ENCODE measurements around the gene SLC47A1. TPM values are rescaled to one million over a fixed set of nuclear protein-coding genes. Genes with fewer than 3 reads are reported as not detected.

The SLC47A1 gene
- total and polyA plus RNA-seq, 10 of the 15 experiments (the other 5 are each of a cell fraction or from before 2014, with no cell fraction given) = 0.41 TPM; not detected in 9

Small RNA genes lying within 50 kb of the gene (small RNA-seq; reads per million reads assigned to genes)
- gene AC025627.2 (not detected), gene NMTRQ-TTG12-1 (not detected)

Other genes starting within 250 kb of the SLC47A1 start
- gene B9D1, start 171.1 kb upstream of the SLC47A1 start, total RNA-seq (2014; rRNA removed) = 8.3 and 9.4 TPM in 2 replicates
- 4.5 and 5.9 TPM in 2 replicates for gene B9D1, start 171.1 kb upstream of the SLC47A1 start, total RNA-seq (2014; rRNA removed; fragmentation: Illumina TruSeq; extraction: Trizol)
- 8.1 and 9.5 TPM in 2 replicates for gene B9D1, start 171.1 kb upstream of the SLC47A1 start, total RNA-seq (2021)
- 5.0 and 10.4 TPM in 2 replicates for gene B9D1, start 171.1 kb upstream of the SLC47A1 start, polyA plus RNA-seq (2011; rRNA removed)
- 4.9 and 8.7 TPM in 2 replicates for gene B9D1, start 171.1 kb upstream of the SLC47A1 start, polyA plus RNA-seq (2014; fragmentation: Illumina TruSeq; extraction: Trizol)
- gene B9D1, start 171.1 kb upstream of the SLC47A1 start, polyA plus RNA-seq (2014; fragmentation: Nextera tagmentation; extraction: Ambion mirVana) = 10 to 100 TPM in 1 of 2 experiments, 1 to 10 TPM in 1; 8.2 to 10.2 TPM
- gene B9D1, start 171.1 kb upstream of the SLC47A1 start, polyA plus RNA-seq (2014; rRNA removed) = 11.8 and 14.9 TPM in 2 replicates
- 10 to 100 TPM; 16.4 to 18.3 TPM for gene B9D1, start 171.1 kb upstream of the SLC47A1 start, polyA plus RNA-seq (2016; fragmentation: Nextera tagmentation; extraction: Ambion mirVana)
- gene MAPK7, start 155.4 kb upstream of the SLC47A1 start, total RNA-seq (2014; rRNA removed) = 2.1 and 3.7 TPM in 2 replicates
- gene MAPK7, start 155.4 kb upstream of the SLC47A1 start, total RNA-seq (2014; rRNA removed; fragmentation: Illumina TruSeq; extraction: Trizol) = 2.1 and 2.7 TPM in 2 replicates
- 11.1 and 13.5 TPM in 2 replicates for gene MAPK7, start 155.4 kb upstream of the SLC47A1 start, total RNA-seq (2021)
- gene MAPK7, start 155.4 kb upstream of the SLC47A1 start, polyA plus RNA-seq (2011; rRNA removed) = 1.6 and 3.2 TPM in 2 replicates
- gene MAPK7, start 155.4 kb upstream of the SLC47A1 start, polyA plus RNA-seq (2014; fragmentation: Illumina TruSeq; extraction: Trizol) = 5.1 and 7.8 TPM in 2 replicates
- 1 to 10 TPM in 1 of 2 experiments, under 1 TPM in 1; 0.37 to 1.3 TPM for gene MAPK7, start 155.4 kb upstream of the SLC47A1 start, polyA plus RNA-seq (2014; fragmentation: Nextera tagmentation; extraction: Ambion mirVana)
- gene MAPK7, start 155.4 kb upstream of the SLC47A1 start, polyA plus RNA-seq (2014; rRNA removed) = 7.6 and 12.0 TPM in 2 replicates
- 10 to 100 TPM in 1 of 2 experiments, 1 to 10 TPM in 1; 8.2 to 11.1 TPM for gene MAPK7, start 155.4 kb upstream of the SLC47A1 start, polyA plus RNA-seq (2016; fragmentation: Nextera tagmentation; extraction: Ambion mirVana)
- gene MFAP4, start 146.7 kb upstream of the SLC47A1 start, total RNA-seq (2014; rRNA removed) = not detected in 2 replicates
- gene MFAP4, start 146.7 kb upstream of the SLC47A1 start, total RNA-seq (2014; rRNA removed; fragmentation: Illumina TruSeq; extraction: Trizol) = not detected in 2 replicates
- 0.13 and 0.28 TPM in 2 replicates for gene MFAP4, start 146.7 kb upstream of the SLC47A1 start, total RNA-seq (2021)
- not detected in 2 replicates for gene MFAP4, start 146.7 kb upstream of the SLC47A1 start, polyA plus RNA-seq (2011; rRNA removed)
- not detected in 2 replicates for gene MFAP4, start 146.7 kb upstream of the SLC47A1 start, polyA plus RNA-seq (2014; fragmentation: Illumina TruSeq; extraction: Trizol)
- not detected for gene MFAP4, start 146.7 kb upstream of the SLC47A1 start, polyA plus RNA-seq (2014; fragmentation: Nextera tagmentation; extraction: Ambion mirVana)
- gene MFAP4, start 146.7 kb upstream of the SLC47A1 start, polyA plus RNA-seq (2014; rRNA removed) = not detected in 2 replicates
- gene MFAP4, start 146.7 kb upstream of the SLC47A1 start, polyA plus RNA-seq (2016; fragmentation: Nextera tagmentation; extraction: Ambion mirVana) = under 1 TPM; 0.08 to 0.09 TPM
- not detected in 2 replicates for gene RNF112, start 122.6 kb upstream of the SLC47A1 start, total RNA-seq (2014; rRNA removed)
- gene RNF112, start 122.6 kb upstream of the SLC47A1 start, total RNA-seq (2014; rRNA removed; fragmentation: Illumina TruSeq; extraction: Trizol) = not detected in 2 replicates
- gene RNF112, start 122.6 kb upstream of the SLC47A1 start, total RNA-seq (2021) = not detected in 2 replicates
- 0.03 TPM in 1 of 2 replicates, not detected in the other for gene RNF112, start 122.6 kb upstream of the SLC47A1 start, polyA plus RNA-seq (2011; rRNA removed)
- not detected in 2 replicates for gene RNF112, start 122.6 kb upstream of the SLC47A1 start, polyA plus RNA-seq (2014; fragmentation: Illumina TruSeq; extraction: Trizol)
- gene RNF112, start 122.6 kb upstream of the SLC47A1 start, polyA plus RNA-seq (2014; fragmentation: Nextera tagmentation; extraction: Ambion mirVana) = not detected
- not detected in 2 replicates for gene RNF112, start 122.6 kb upstream of the SLC47A1 start, polyA plus RNA-seq (2014; rRNA removed)
- not detected for gene RNF112, start 122.6 kb upstream of the SLC47A1 start, polyA plus RNA-seq (2016; fragmentation: Nextera tagmentation; extraction: Ambion mirVana)
- 27.8 and 31.5 TPM in 2 replicates for gene ALDH3A2, start 114.9 kb downstream of the SLC47A1 start, total RNA-seq (2014; rRNA removed)
- gene ALDH3A2, start 114.9 kb downstream of the SLC47A1 start, total RNA-seq (2014; rRNA removed; fragmentation: Illumina TruSeq; extraction: Trizol) = 20.5 and 21.2 TPM in 2 replicates
- 25.7 and 27.8 TPM in 2 replicates for gene ALDH3A2, start 114.9 kb downstream of the SLC47A1 start, total RNA-seq (2021)
- gene ALDH3A2, start 114.9 kb downstream of the SLC47A1 start, polyA plus RNA-seq (2011; rRNA removed) = 33.3 and 40.3 TPM in 2 replicates
- 24.4 and 29.1 TPM in 2 replicates for gene ALDH3A2, start 114.9 kb downstream of the SLC47A1 start, polyA plus RNA-seq (2014; fragmentation: Illumina TruSeq; extraction: Trizol)
- gene ALDH3A2, start 114.9 kb downstream of the SLC47A1 start, polyA plus RNA-seq (2014; fragmentation: Nextera tagmentation; extraction: Ambion mirVana) = 1 to 10 TPM; 5.0 to 7.9 TPM
- 17.5 and 23.1 TPM in 2 replicates for gene ALDH3A2, start 114.9 kb downstream of the SLC47A1 start, polyA plus RNA-seq (2014; rRNA removed)
- 10 to 100 TPM; 35.0 to 37.0 TPM for gene ALDH3A2, start 114.9 kb downstream of the SLC47A1 start, polyA plus RNA-seq (2016; fragmentation: Nextera tagmentation; extraction: Ambion mirVana)
- not detected in 2 replicates for gene SLC47A2, start 182.7 kb downstream of the SLC47A1 start, total RNA-seq (2014; rRNA removed)
- not detected in 2 replicates for gene SLC47A2, start 182.7 kb downstream of the SLC47A1 start, total RNA-seq (2014; rRNA removed; fragmentation: Illumina TruSeq; extraction: Trizol)
- gene SLC47A2, start 182.7 kb downstream of the SLC47A1 start, total RNA-seq (2021) = not detected in 2 replicates
- not detected in 2 replicates for gene SLC47A2, start 182.7 kb downstream of the SLC47A1 start, polyA plus RNA-seq (2011; rRNA removed)
- gene SLC47A2, start 182.7 kb downstream of the SLC47A1 start, polyA plus RNA-seq (2014; fragmentation: Illumina TruSeq; extraction: Trizol) = not detected in 2 replicates
- gene SLC47A2, start 182.7 kb downstream of the SLC47A1 start, polyA plus RNA-seq (2014; fragmentation: Nextera tagmentation; extraction: Ambion mirVana) = not detected
- gene SLC47A2, start 182.7 kb downstream of the SLC47A1 start, polyA plus RNA-seq (2014; rRNA removed) = not detected in 2 replicates
- not detected for gene SLC47A2, start 182.7 kb downstream of the SLC47A1 start, polyA plus RNA-seq (2016; fragmentation: Nextera tagmentation; extraction: Ambion mirVana)
- gene ALDH3A1, start 214.4 kb downstream of the SLC47A1 start, total RNA-seq (2014; rRNA removed) = not detected in 2 replicates
- not detected in 2 replicates for gene ALDH3A1, start 214.4 kb downstream of the SLC47A1 start, total RNA-seq (2014; rRNA removed; fragmentation: Illumina TruSeq; extraction: Trizol)
- gene ALDH3A1, start 214.4 kb downstream of the SLC47A1 start, total RNA-seq (2021) = not detected in 2 replicates
- not detected in 2 replicates for gene ALDH3A1, start 214.4 kb downstream of the SLC47A1 start, polyA plus RNA-seq (2011; rRNA removed)
- gene ALDH3A1, start 214.4 kb downstream of the SLC47A1 start, polyA plus RNA-seq (2014; fragmentation: Illumina TruSeq; extraction: Trizol) = not detected in 2 replicates
- not detected for gene ALDH3A1, start 214.4 kb downstream of the SLC47A1 start, polyA plus RNA-seq (2014; fragmentation: Nextera tagmentation; extraction: Ambion mirVana)
- gene ALDH3A1, start 214.4 kb downstream of the SLC47A1 start, polyA plus RNA-seq (2014; rRNA removed) = 0.20 TPM in 1 of 2 replicates, not detected in the other
- gene ALDH3A1, start 214.4 kb downstream of the SLC47A1 start, polyA plus RNA-seq (2016; fragmentation: Nextera tagmentation; extraction: Ambion mirVana) = not detected

Data from GM12878 (cell line).